Tibial artery (tissue), 4 donors: Measurements from ENCODE around the gene BUB1B.

ENCODE experiments used
- DNase-seq, 2 donors: peaks; one replicate each; pipeline ENCODE4 v3.0.0-alpha.2; 2019
- H3K27ac ChIP-seq, 2 donors: fragments of 200-600 bp; sonication (generic) in 1 of 2; 1 replicate in 1 of 2; 2 replicates in 1 of 2; pipeline ENCODE4 v1.5.1; 2018 to 2019; ENCODE audit warnings: mild to moderate bottlenecking in 1 of 2
- H3K27me3 ChIP-seq, 2 donors: fragments of 200-600 bp; sonication (generic) in 1 of 2; one replicate each; pipeline versions ENCODE4 v1.5.1 to v1.6.0; 2016 to 2019
- H3K36me3 ChIP-seq, 3 donors: fragments of 200-600 bp; sonication (generic) in 2 of 3; one replicate each; pipeline ENCODE4 v1.5.1; 2016 to 2019; ENCODE audit warnings: mild to moderate bottlenecking in 2 of 3
- H3K4me1 ChIP-seq, 4 donors: fragments of 200-600 bp; sonication (generic) in 2 of 4; 1 replicate in 3 of 4; 2 replicates in 1 of 4; pipeline ENCODE4 v1.5.1; 2016 to 2019
- H3K4me3 ChIP-seq, 2 donors: fragments of 200-600 bp; sonication (generic) in 1 of 2; 1 replicate in 1 of 2; 2 replicates in 1 of 2; pipeline ENCODE4 v1.5.1; 2018 to 2019; ENCODE audit warnings: mild to moderate bottlenecking in 2 of 2
- H3K9me3 ChIP-seq, 3 donors: fragments of 200-600 bp; sonication (generic) in 1 of 3; one replicate each; pipeline ENCODE4 v1.5.1; 2016 to 2019
- CTCF ChIP-seq, 2 experiments: fragments of 200-600 bp in 1 of 2; fragments of 450-650 bp in 1 of 2; IDR thresholded peaks; one replicate each; pipeline ENCODE4 v1.5.1; 2017 to 2019; ENCODE audit warnings: antibody characterized with exemption in 2 of 2, mild to moderate bottlenecking in 1 of 2, moderate library complexity in 1 of 2
- intact Hi-C: fragments of 100-400 bp; cut with DNase I; formaldehyde crosslinking; loops from one replicate; pipeline ENCODE4 v1.15.0; 2023; ENCODE audit warnings: low total_unique reads

Gene BUB1B

GRCh38 chr15:40239404-40239692, 78.5 kb downstream of the BUB1B start:
- no peak for TF ChIP-seq CTCF (IDR thresholded peaks at IDR 0.05)
- H3K4me1 ChIP-seq, result peaks cover 0 to 24% (median 11%) of the 10 kb centered on the region in 4 donors
- no peaks in the 10 kb centered on the region for H3K36me3 ChIP-seq
- intact Hi-C loops, result no loop called here
- H3K27me3 ChIP-seq, result peaks cover 0 to 26% of the 10 kb centered on the region in 2 donors
- DNase-seq, result no peak
- H3K4me3 ChIP-seq, result peak overlapping the region; percentile 8 to 44
- H3K9me3 ChIP-seq, result no peaks in the 10 kb centered on the region
- no peak overlapping the region for H3K27ac ChIP-seq

GRCh38 chr15:40239693-40240618, 79.1 kb downstream of the BUB1B start:
- Histone ChIP-seq H3K27ac (no peak overlapping the region), H3K27me3 (peaks cover 0 to 26% of the 10 kb centered on the region in 2 donors), H3K4me3 (no peak overlapping the region), H3K9me3 (no peaks in the 10 kb centered on the region), H3K36me3 (no peaks in the 10 kb centered on the region), H3K4me1 (peaks cover 0 to 26% (median 11%) of the 10 kb centered on the region in 4 donors)
- no peak for TF ChIP-seq CTCF (IDR thresholded peaks at IDR 0.05)
- intact Hi-C loops, result no loop called here
- no peak for DNase-seq

GRCh38 chr15:40240619-40241221, 79.9 kb downstream of the BUB1B start:
- no peak for TF ChIP-seq CTCF (IDR thresholded peaks at IDR 0.05)
- DNase-seq, result no peak
- Histone ChIP-seq H3K9me3 (no peaks in the 10 kb centered on the region), H3K27ac (no peak overlapping the region), H3K4me3 (no peak overlapping the region), H3K36me3 (no peaks in the 10 kb centered on the region), H3K4me1 (peaks cover 0 to 32% (median 11%) of the 10 kb centered on the region in 4 donors), H3K27me3 (peaks cover 0 to 26% of the 10 kb centered on the region in 2 donors)
- intact Hi-C loops, result no loop called here

GRCh38 chr15:40241269-40242212, 80.7 kb downstream of the BUB1B start:
- Histone ChIP-seq H3K4me3 (no peak overlapping the region), H3K27me3 (peaks cover 0 to 26% of the 10 kb centered on the region in 2 donors), H3K4me1 (peaks cover 0 to 32% (median 11%) of the 10 kb centered on the region in 4 donors), H3K9me3 (no peaks in the 10 kb centered on the region), H3K27ac (no peak overlapping the region), H3K36me3 (no peaks in the 10 kb centered on the region)
- DNase-seq, result no peak
- intact Hi-C loops, result no loop called here
- TF ChIP-seq CTCF (IDR thresholded peaks at IDR 0.05), result no peak

- Histone ChIP-seq H3K27ac (no peak overlapping the region), H3K4me3 (no peak overlapping the region), H3K36me3 (no peaks in the 10 kb centered on the region), H3K4me1 (peaks cover 0 to 32% (median 11%) of the 10 kb centered on the region in 4 donors), H3K27me3 (peaks cover 0 to 26% of the 10 kb centered on the region in 2 donors), H3K9me3 (no peaks in the 10 kb centered on the region)
- no peak for TF ChIP-seq CTCF (IDR thresholded peaks at IDR 0.05)
- no peak for DNase-seq
- intact Hi-C loops, result no loop called here
These were observed 81.3 kb downstream of the BUB1B start for GRCh38 chr15:40242213-40242599.
